Pancreas (tissue), 10 donors: ENCODE data around the gene SLC38A9. TPM values are rescaled to one million over a fixed set of nuclear protein-coding genes. Genes with fewer than 3 reads are reported as not detected.

Source experiments
- ATAC-seq, 4 donors: fragments of 200-7000 bp; cut with Tn5 transposase; one replicate each; pipeline versions ENCODE4 v1.8.0 to v1.9.1; 2020; ENCODE audit warnings: mild to moderate bottlenecking in 4 of 4, moderate library complexity in 4 of 4
- DNase-seq, 6 donors: peaks; one replicate each; pipeline ENCODE4 v3.0.0-alpha.2; 2020
- FAIRE-seq: peaks from 2 replicates; lab custom pipeline; 2012; peaks lifted over from hg19 to GRCh38; lab: Jason Lieb, UNC
- H3K27ac ChIP-seq, 4 donors: fragments of 200-600 bp; sonication (generic); 1 replicate in 3 of 4; 2 replicates in 1 of 4; pipeline versions ENCODE4 v1.5.0 to v1.8.0; 2020
- H3K27me3 ChIP-seq, 4 donors: fragments of 200-600 bp; one replicate each; pipeline ENCODE4 v1.8.0; 2021
- H3K36me3 ChIP-seq, 3 donors: fragments of 200-600 bp; sonication (generic) in 1 of 3; one replicate each; pipeline versions ENCODE4 v1.5.0 to v1.8.0; 2020 to 2021
- H3K4me1 ChIP-seq, 3 donors: fragments of 200-600 bp; one replicate each; pipeline ENCODE4 v1.8.0; 2021
- H3K4me3 ChIP-seq, 4 donors: fragments of 200-600 bp; sonication (generic) in 2 of 4; one replicate each; pipeline versions ENCODE4 v1.5.0 to v1.8.0; 2020 to 2021
- H3K9me3 ChIP-seq, 4 donors: fragments of 200-600 bp; one replicate each; pipeline ENCODE4 v1.8.0; 2021
- WGBS, 2 donors: extraction: QIAGEN DNeasy Blood & Tissue Kit; methylation state at CpG; one replicate each; pipeline ENCODE4 v1.1.7; 2013; 5-methylcytosine and 5-hydroxymethylcytosine counted together
- intact Hi-C, 3 donors: fragments of 100-400 bp; cut with DNase I; formaldehyde crosslinking; loops; one replicate each; pipeline versions ENCODE4 v1.11.1 to v1.14.2; 2022
- polyA plus RNA-seq, 2 donors: library from polyadenylated mRNA; stranded (reverse); fragments of 200-250 nt; gene quantifications; one replicate each; pipeline ENCODE4 v1.2.3, GENCODE V29; 2013
- total RNA-seq, 6 donors: library from RNA; stranded (reverse); fragmentation: NEBNext Ultra II Directional in 4 of 6; extraction: Animal tissue kit (Norgen Biotek cat#: 25700) in 4 of 6; gene quantifications; one replicate each; pipeline versions ENCODE4 v1.2.1 to v1.2.4, GENCODE V29; 2021 to 2023
- TF ChIP-seq, protein P1 (sequence below), 4 donors: fragments of 200-600 bp; sonication (generic) in 3 of 4; IDR thresholded peaks; one replicate each; pipeline versions ENCODE4 v1.5.0 to v1.8.0; 2021; ENCODE audit warnings: antibody characterized with exemption in 4 of 4
- donor health status: healthy with polysubstance abuse.
- donor health status: DM: no; HTN: no; CAD: no; lungs with moderate emphysema.
- donor health status: DM: no; HTN: no; CAD: no.
- donor health status: control.
- donor health status: control.
- donor health status: Bipolar disorder and iron deficiency.
- donor health status: DM: yes; HTN: yes; CAD: no.
- donor health status: DM: no; HTN: no; CAD: no.
- donor health status: DM: no; HTN: no; CAD: no.
- donor health status: DM: yes; HTN: yes; CAD: no.

The SLC38A9 gene
- total and polyA plus RNA-seq, 8 donors: 9.7 to 27.1 (median 18.7) TPM

DNA sequence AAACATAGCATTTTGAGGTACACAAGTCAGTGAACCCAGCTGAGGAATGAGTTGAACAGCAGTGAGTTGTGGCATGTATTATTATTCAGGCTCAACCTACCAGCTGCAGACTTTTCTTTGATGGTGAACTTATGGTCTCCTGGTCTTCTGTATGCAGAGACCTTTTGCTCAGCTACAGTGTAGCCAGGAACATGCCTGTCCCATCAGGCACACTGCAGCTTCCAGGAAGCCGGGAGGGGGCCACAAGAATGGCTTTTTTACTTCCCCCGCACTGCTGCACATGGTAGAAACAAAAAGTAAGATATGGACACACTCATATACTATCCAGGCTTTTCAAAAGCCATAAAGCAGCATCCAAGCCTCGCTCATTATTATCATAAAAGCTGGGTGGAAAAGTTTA is 112.0 kb downstream of the SLC38A9 start:
- Histone ChIP-seq H3K27ac (peak overlapping the region; percentile 39 to 80 (median 63)), H3K4me3 (no peak overlapping the region), H3K36me3 (no peaks in the 10 kb centered on the region), H3K27me3 (no peaks in the 10 kb centered on the region), H3K9me3 (no peaks in the 10 kb centered on the region), H3K4me1 (peaks cover 0 to 27% (median 14%) of the 10 kb centered on the region in 3 donors)
- 83 to 87% methylated on average over 3 of the region's 3 CpGs for WGBS, 2 donors
- intact Hi-C loops: no loop called here
- ATAC-seq: no peak
- DNase-seq: no peak
- no peak for FAIRE-seq
- TF ChIP-seq, protein P1, sequence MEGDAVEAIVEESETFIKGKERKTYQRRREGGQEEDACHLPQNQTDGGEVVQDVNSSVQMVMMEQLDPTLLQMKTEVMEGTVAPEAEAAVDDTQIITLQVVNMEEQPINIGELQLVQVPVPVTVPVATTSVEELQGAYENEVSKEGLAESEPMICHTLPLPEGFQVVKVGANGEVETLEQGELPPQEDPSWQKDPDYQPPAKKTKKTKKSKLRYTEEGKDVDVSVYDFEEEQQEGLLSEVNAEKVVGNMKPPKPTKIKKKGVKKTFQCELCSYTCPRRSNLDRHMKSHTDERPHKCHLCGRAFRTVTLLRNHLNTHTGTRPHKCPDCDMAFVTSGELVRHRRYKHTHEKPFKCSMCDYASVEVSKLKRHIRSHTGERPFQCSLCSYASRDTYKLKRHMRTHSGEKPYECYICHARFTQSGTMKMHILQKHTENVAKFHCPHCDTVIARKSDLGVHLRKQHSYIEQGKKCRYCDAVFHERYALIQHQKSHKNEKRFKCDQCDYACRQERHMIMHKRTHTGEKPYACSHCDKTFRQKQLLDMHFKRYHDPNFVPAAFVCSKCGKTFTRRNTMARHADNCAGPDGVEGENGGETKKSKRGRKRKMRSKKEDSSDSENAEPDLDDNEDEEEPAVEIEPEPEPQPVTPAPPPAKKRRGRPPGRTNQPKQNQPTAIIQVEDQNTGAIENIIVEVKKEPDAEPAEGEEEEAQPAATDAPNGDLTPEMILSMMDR (IDR thresholded peaks at IDR 0.05): no peak

DNA sequence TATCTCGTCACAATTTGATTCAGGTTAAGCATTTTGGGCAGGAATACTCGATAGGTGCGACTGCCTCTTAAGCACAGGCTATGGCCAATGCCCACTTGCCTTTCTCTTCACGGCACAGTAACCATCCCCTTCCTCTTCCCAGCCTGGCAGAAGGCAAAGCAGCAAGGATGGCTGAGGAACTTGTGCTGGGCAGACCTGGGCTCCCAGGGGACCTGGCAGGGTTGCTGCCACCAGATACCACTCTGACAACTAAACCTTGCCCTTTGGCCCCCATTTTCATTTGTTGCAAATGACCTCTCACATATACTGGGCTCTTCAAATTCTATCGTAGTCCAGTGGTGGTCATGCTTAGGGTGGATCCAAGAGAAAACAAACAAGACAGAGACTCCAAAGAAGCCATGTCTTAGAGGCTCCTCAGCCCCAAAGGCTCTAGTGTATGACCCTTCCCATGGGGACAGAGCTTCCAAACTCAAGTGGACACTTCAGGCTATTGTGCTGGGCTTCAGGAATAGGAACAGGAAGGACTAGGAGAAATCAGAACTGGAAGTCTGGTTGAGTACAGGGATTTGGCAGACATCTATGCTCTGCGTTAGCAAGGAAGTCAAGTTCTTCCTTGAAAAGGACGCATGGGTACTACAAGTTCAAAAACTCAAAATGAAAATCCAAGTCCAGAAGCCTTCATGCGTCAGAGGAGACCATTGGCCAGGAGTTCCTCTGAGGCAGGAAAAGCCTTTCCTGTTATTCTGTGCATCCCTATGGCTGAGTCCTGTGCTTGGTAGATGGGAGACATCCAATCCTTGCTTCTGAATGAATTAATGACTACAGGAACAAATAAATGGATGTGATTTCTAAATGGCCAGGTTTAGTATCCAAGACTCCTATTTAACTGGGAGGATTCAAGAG is 112.7 kb downstream of the SLC38A9 start:
- no peak overlapping the region for H3K4me3 ChIP-seq
- FAIRE-seq (no peak), DNase-seq (no peak), ATAC-seq (no peak)
- no peaks in the 10 kb centered on the region for H3K9me3 ChIP-seq
- TF ChIP-seq, protein P1 (IDR thresholded peaks at IDR 0.05): no peak
- H3K4me1 ChIP-seq: peaks cover 0 to 27% (median 11%) of the 10 kb centered on the region in 3 donors
- no peaks in the 10 kb centered on the region for H3K36me3 ChIP-seq
- peak overlapping the region in 3 of 4 donors; percentile 53 to 80 (median 73) for H3K27ac ChIP-seq
- H3K27me3 ChIP-seq: no peaks in the 10 kb centered on the region
- 89 to 90% methylated on average over 8 of the region's 8 CpGs for WGBS, 2 donors
- intact Hi-C loops: no loop called here

DNA sequence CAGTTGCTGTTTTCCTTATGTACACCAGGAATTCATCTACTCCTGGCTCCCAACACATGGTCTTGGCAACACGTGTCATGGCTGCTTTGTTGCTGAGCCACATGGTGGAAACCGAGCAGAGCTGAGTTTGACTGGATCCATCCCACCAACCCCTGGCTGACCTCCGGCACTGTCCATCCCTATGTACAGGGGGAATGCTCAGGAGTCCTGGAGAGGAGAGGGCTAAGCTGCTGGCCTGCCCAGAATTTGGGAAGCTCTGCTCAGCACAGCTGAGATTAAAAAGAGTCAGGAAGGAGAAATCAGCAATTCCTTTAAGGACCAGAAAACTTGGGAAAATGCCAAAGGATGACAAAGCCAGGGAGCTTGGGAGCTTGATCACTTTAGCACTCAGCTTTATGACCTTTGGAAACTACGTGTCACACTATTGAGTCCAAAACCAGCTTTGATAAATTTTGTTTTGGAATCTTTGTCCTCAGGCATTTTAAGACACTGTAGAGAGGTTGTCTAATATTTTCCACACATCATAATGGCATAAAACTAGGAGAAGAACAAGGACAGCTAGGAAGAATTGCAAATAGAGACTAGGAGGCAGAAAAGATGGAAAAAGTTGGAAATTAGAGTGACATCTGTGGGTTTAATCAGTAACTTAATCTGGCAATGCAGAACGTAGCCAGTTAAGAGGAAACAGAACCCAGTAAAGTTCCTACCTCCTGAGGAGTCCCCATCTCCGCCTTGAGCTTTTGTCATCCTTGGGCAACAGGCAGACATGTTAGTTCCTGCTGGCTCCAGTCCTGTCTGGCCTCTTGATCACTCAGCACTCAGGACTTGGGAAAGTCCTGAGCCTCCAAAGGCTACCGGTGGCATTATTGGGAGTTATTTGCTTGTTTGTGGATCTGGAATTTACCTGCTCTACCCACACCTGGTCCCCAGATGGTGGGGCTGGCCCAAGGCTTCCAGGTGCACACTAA is 114.8 kb downstream of the SLC38A9 start:
- H3K36me3 ChIP-seq: no peaks in the 10 kb centered on the region
- H3K9me3 ChIP-seq: no peaks in the 10 kb centered on the region
- intact Hi-C loops: no loop called here
- H3K4me1 ChIP-seq: peaks cover 0 to 14% (median 11%) of the 10 kb centered on the region in 3 donors
- TF ChIP-seq, protein P1 (IDR thresholded peaks at IDR 0.05): no peak
- H3K27me3 ChIP-seq: no peaks in the 10 kb centered on the region
- FAIRE-seq (no peak), DNase-seq (peak in 1 of 6 donors; percentile 36), ATAC-seq (peak in 3 of 4 donors; percentile 14 to 37 (median 32))
- no peak overlapping the region for H3K4me3 ChIP-seq
- 51 to 54% methylated on average over 7 of the region's 7 CpGs for WGBS, 2 donors
- H3K27ac ChIP-seq: peak overlapping the region in 3 of 4 donors; percentile 42 to 68 (median 59)

DNA sequence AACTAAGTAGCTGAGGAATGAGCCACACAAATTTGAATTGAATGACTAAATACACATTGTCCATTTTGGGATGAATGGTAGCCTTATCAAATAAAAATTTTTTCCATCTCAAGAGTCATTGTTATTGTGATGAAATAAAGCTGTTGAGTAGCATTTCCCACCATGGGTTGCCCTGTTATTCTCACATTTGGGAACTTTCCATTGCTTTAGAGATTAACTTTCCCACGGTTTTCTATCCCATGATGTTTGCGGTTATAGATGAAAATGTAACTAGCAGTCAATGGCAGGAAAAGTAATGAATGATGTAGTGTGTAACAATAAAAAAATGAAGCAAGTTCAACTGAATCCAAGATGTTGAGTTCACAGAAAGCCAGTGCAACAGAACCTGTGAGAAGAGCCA is 117.5 kb downstream of the SLC38A9 start:
- Histone ChIP-seq H3K4me1 (peaks cover 0 to 10% (median 0%) of the 10 kb centered on the region in 3 donors), H3K27me3 (no peaks in the 10 kb centered on the region), H3K9me3 (no peaks in the 10 kb centered on the region), H3K27ac (no peak overlapping the region), H3K4me3 (no peak overlapping the region), H3K36me3 (no peaks in the 10 kb centered on the region)
- TF ChIP-seq, protein P1 (IDR thresholded peaks at IDR 0.05): no peak
- WGBS, 2 donors: 58 to 79% methylated on average over 2 of the region's 2 CpGs
- intact Hi-C loops: no loop called here
- DNase-seq: no peak
- ATAC-seq: peak in 1 of 4 donors; percentile 28
- FAIRE-seq: no peak
